Subcutaneous abdominal adipose tissue (tissue), 5 donors: ENCODE results near the gene RESF1.
A peak's percentile ranks its signal among the peaks of the same experiment; 100 is the strongest.

Source experiments
- H3K27ac ChIP-seq: one replicate; pipeline ENCODE4 v1.7.0; 2013; ENCODE audit warnings: low read depth, mild to moderate bottlenecking, inconsistent platforms, low read length, moderate library complexity
- H3K27me3 ChIP-seq, 5 donors: one replicate each; pipeline ENCODE4 v1.7.0; 2013; ENCODE audit warnings: low read length in 5 of 5, inconsistent platforms in 1 of 5; ENCODE audit not compliant: control insufficient read depth in 5 of 5, insufficient read depth in 4 of 5
- H3K36me3 ChIP-seq, 5 donors: one replicate each; pipeline ENCODE4 v1.7.0; 2013; ENCODE audit warnings: low read length in 5 of 5; ENCODE audit not compliant: control insufficient read depth in 5 of 5, insufficient read depth in 5 of 5
- H3K4me1 ChIP-seq, 5 donors: one replicate each; pipeline ENCODE4 v1.7.0; 2013; ENCODE audit warnings: low read length in 5 of 5, mild to moderate bottlenecking in 3 of 5, moderate library complexity in 1 of 5; ENCODE audit not compliant: control insufficient read depth in 5 of 5, insufficient read depth in 5 of 5
- H3K4me3 ChIP-seq, 5 donors: one replicate each; pipeline ENCODE4 v1.7.0; 2013; ENCODE audit warnings: low read length in 5 of 5, low read depth in 1 of 5
- H3K9ac ChIP-seq, 5 donors: one replicate each; pipeline ENCODE4 v1.7.0; 2013; ENCODE audit warnings: low read length in 5 of 5, mild to moderate bottlenecking in 4 of 5, moderate library complexity in 3 of 5
- H3K9me3 ChIP-seq, 5 donors: one replicate each; pipeline ENCODE4 v1.7.0; 2013; ENCODE audit warnings: low read length in 5 of 5; ENCODE audit not compliant: control insufficient read depth in 5 of 5
- donor health status: healthy.
- donor health status: healthy.
- donor health status: healthy.
- donor health status: healthy.
- donor health status: healthy.

Gene RESF1, protein sequence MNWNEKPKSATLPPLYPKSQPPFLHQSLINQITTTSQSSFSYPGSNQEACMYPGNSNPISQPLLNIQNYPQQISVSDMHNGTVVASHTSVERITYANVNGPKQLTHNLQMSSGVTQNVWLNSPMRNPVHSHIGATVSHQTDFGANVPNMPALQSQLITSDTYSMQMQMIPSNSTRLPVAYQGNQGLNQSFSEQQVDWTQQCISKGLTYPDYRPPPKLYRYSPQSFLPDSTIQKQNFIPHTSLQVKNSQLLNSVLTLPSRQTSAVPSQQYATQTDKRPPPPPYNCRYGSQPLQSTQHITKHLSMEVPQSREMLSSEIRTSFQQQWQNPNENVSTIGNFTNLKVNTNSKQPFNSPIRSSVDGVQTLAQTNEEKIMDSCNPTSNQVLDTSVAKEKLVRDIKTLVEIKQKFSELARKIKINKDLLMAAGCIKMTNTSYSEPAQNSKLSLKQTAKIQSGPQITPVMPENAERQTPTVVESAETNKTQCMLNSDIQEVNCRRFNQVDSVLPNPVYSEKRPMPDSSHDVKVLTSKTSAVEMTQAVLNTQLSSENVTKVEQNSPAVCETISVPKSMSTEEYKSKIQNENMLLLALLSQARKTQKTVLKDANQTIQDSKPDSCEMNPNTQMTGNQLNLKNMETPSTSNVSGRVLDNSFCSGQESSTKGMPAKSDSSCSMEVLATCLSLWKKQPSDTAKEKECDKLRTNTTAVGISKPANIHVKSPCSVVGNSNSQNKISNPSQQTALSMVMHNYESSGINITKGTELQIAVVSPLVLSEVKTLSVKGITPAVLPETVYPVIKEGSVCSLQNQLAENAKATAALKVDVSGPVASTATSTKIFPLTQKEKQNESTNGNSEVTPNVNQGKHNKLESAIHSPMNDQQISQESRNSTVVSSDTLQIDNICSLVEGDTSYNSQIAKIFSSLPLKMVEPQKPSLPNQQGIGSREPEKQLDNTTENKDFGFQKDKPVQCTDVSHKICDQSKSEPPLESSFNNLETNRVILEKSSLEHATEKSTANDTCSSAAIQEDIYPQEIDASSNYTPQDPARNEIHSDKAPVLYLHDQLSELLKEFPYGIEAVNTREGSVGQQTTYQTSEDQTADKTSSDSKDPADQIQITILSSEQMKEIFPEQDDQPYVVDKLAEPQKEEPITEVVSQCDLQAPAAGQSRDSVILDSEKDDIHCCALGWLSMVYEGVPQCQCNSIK (N-terminal part only)

GRCh38 chr12:31959161-31959700 lies at the start of gene RESF1:
Gene RESF1 (plus strand): TSS chr12:31959415. CDS start chr12:31980956, 21,541 bp downstream.
- Histone ChIP-seq H3K36me3 (peaks cover 0 to 13% (median 3%) of the 10 kb centered on the region in 5 donors), H3K9ac (peak within 1 kb of the TSS; percentile 66 to 91 (median 82)), H3K9me3 (peaks cover 0 to 4% (median 0%) of the 10 kb centered on the region in 5 donors), H3K4me1 (peaks cover 7 to 43% (median 29%) of the 10 kb centered on the region in 5 donors), H3K4me3 (peak within 1 kb of the TSS; percentile 80 to 98 (median 86)), H3K27ac (peak within 1 kb of the TSS; percentile 67), H3K27me3 (no peaks in the 10 kb centered on the region)

GRCh38 chr12:31914927-31915326 lies 44.3 kb upstream of the RESF1 start:
- no peaks in the 10 kb centered on the region for H3K27me3 ChIP-seq
- H3K36me3 ChIP-seq = no peaks in the 10 kb centered on the region
- H3K27ac ChIP-seq = no peak overlapping the region
- peaks cover 0 to 7% (median 5%) of the 10 kb centered on the region in 5 donors for H3K9me3 ChIP-seq
- no peak overlapping the region for H3K9ac ChIP-seq
- H3K4me1 ChIP-seq = no peaks in the 10 kb centered on the region
- H3K4me3 ChIP-seq = no peak overlapping the region

GRCh38 chr12:31915446-31915845 lies 43.8 kb upstream of the RESF1 start:
- Histone ChIP-seq H3K27ac (no peak overlapping the region), H3K4me3 (no peak overlapping the region)

GRCh38 chr12:31922341-31923062 lies 36.7 kb upstream of the RESF1 start:
- no peaks in the 10 kb centered on the region for H3K36me3 ChIP-seq
- no peaks in the 10 kb centered on the region for H3K4me1 ChIP-seq
- H3K27me3 ChIP-seq = no peaks in the 10 kb centered on the region
- no peak overlapping the region for H3K9ac ChIP-seq
- peaks cover 15 to 20% (median 17%) of the 10 kb centered on the region in 5 donors for H3K9me3 ChIP-seq
- H3K27ac ChIP-seq = no peak overlapping the region
- H3K4me3 ChIP-seq = peak overlapping the region in 4 of 5 donors; percentile 9 to 48 (median 30)

More at GRCh38 chr12:31915446-31915845, 43.8 kb upstream of the RESF1 start:
- H3K36me3 ChIP-seq = no peaks in the 10 kb centered on the region
- no peaks in the 10 kb centered on the region for H3K27me3 ChIP-seq
- H3K9ac ChIP-seq = no peak overlapping the region
- H3K9me3 ChIP-seq = peaks cover 0 to 7% (median 5%) of the 10 kb centered on the region in 5 donors
- H3K4me1 ChIP-seq = no peaks in the 10 kb centered on the region

DNA sequence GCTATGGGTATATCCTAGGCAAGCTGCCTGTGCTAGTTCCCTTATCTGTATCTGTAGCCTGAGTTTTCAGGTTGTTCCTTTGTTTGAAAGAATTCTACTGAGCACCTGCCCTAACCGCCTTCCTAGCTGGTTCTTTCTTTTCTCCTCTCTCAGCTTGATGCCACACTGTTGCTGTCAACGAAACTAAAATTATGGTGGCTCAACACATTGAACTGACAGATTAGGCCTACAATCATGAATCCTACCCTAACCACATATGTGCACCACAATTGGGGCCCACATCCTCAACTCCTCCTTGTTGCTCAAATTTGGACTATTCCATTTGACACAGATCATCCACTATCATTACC lies 36.2 kb upstream of the RESF1 start:
- H3K9me3 ChIP-seq = peaks cover 15 to 20% (median 17%) of the 10 kb centered on the region in 5 donors

DNA sequence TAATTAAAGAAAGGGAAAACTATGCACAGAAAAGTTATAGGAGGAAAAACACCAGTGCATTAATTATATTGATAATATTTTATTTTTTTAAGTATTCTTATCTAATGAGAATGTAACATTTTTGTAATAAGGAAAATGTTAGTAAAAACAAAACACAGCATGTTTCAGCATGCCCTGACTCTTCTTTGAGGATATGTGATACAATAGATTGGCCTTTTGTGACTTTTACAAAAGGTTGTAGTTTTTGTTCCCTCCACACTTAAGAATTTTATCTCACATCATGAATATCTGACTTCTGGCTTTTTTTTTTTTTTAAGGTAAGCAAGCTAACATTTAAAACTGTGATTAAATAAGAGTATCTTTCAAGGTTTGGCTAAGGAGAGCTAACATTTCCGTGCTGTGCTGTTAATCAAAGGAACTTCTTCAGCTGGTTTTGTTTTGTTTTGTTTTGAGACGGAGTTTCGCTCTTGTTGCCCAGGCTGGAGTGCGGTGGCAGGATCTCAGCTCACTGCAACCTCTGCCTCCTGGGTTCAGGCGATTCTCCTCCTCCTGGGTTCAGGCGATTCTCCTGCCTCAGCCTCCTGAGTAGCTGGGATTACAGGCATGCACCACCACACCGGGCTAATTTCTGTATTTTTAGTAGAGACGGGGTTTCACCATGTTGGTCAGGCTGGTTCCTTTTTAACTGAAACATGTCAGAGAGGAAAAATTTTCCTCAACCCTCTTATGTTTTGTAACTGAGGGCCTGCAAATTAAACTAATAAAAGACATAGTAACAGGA lies 30.8 kb upstream of the RESF1 start:
- no peak overlapping the region for H3K9ac ChIP-seq
- no peak overlapping the region for H3K4me3 ChIP-seq
- peaks cover under 1 to 7% (median 3%) of the 10 kb centered on the region in 5 donors for H3K9me3 ChIP-seq
- H3K27ac ChIP-seq = no peak overlapping the region
- H3K36me3 ChIP-seq = no peaks in the 10 kb centered on the region
- no peaks in the 10 kb centered on the region for H3K4me1 ChIP-seq
- peaks cover 0 to 4% (median 0%) of the 10 kb centered on the region in 5 donors for H3K27me3 ChIP-seq

More for the DNA sequence above, 36.2 kb upstream of the RESF1 start:
- Histone ChIP-seq H3K4me3 (peak overlapping the region in 3 of 5 donors; percentile 9 to 48 (median 42)), H3K4me1 (no peaks in the 10 kb centered on the region), H3K27me3 (no peaks in the 10 kb centered on the region), H3K27ac (no peak overlapping the region), H3K36me3 (no peaks in the 10 kb centered on the region), H3K9ac (no peak overlapping the region)

DNA sequence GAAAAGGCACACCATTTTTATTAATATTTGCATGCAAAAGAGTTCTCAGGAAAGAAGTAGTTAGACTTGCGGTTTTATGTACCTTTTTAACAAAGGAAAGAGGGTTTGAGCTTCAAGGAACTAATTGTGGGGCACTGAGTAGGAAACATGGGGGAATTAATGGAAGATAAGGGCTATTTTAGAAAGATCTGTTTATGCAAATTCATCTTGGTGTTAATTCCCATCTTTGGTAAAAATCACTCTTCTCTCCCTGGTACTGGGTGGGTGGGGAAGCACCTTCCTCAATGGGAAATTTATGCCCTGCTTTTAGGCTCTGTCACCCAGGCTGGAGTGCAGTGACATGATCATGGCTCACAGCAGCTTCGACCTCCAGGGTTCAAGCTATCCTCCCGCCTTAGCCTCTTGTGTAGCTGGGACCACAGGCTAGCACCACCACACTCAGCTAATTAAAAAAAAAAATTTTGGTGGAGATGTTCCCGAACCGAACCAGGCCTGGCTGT lies 30.1 kb upstream of the RESF1 start:
- no peaks in the 10 kb centered on the region for H3K4me1 ChIP-seq
- no peak overlapping the region for H3K27ac ChIP-seq
- no peaks in the 10 kb centered on the region for H3K36me3 ChIP-seq
- no peak overlapping the region for H3K4me3 ChIP-seq
- peaks cover 0 to 4% (median 0%) of the 10 kb centered on the region in 5 donors for H3K27me3 ChIP-seq
- H3K9me3 ChIP-seq = peaks cover 0 to under 1% (median 0%) of the 10 kb centered on the region in 5 donors
- no peak overlapping the region for H3K9ac ChIP-seq

- no peaks in the 10 kb centered on the region for H3K9me3 ChIP-seq
- H3K27me3 ChIP-seq = peaks cover 0 to 4% (median 0%) of the 10 kb centered on the region in 5 donors
- H3K9ac ChIP-seq = no peak overlapping the region
- no peaks in the 10 kb centered on the region for H3K4me1 ChIP-seq
- no peak overlapping the region for H3K4me3 ChIP-seq
- H3K27ac ChIP-seq = no peak overlapping the region
- H3K36me3 ChIP-seq = no peaks in the 10 kb centered on the region
Measured at GRCh38 chr12:31931796-31932715, 27.2 kb upstream of the RESF1 start.
